ENCODE measurements around the gene KRT77.

- TF ChIP-seq, protein P1, sequence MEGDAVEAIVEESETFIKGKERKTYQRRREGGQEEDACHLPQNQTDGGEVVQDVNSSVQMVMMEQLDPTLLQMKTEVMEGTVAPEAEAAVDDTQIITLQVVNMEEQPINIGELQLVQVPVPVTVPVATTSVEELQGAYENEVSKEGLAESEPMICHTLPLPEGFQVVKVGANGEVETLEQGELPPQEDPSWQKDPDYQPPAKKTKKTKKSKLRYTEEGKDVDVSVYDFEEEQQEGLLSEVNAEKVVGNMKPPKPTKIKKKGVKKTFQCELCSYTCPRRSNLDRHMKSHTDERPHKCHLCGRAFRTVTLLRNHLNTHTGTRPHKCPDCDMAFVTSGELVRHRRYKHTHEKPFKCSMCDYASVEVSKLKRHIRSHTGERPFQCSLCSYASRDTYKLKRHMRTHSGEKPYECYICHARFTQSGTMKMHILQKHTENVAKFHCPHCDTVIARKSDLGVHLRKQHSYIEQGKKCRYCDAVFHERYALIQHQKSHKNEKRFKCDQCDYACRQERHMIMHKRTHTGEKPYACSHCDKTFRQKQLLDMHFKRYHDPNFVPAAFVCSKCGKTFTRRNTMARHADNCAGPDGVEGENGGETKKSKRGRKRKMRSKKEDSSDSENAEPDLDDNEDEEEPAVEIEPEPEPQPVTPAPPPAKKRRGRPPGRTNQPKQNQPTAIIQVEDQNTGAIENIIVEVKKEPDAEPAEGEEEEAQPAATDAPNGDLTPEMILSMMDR (IDR thresholded peaks at IDR 0.05; ENCODE audit: low read depth, low read length): no peak
- no peak for TF ChIP-seq EZH2phosphoT487 (IDR thresholded peaks at IDR 0.05; ENCODE audit: low read depth)
Measured at GRCh38 chr12:52739963-52740362, 36.6 kb upstream of the KRT77 start.

All from OCI-LY3 (cell line).